Trophoblast cell (in vitro differentiated cells and primary cell): ENCODE results near the gene CNKSR3.

ENCODE experiments used
- DNase-seq, 2 donors: peaks; one replicate each; pipeline ENCODE4 v3.0.0-alpha.2; 2016
- H2AFZ ChIP-seq: 2 replicates; pipeline ENCODE4 v1.6.1; 2013; ENCODE audit warnings: low read length, moderate library complexity, mild to moderate bottlenecking; ENCODE audit not compliant: insufficient read depth, poor library complexity
- H2AK5ac ChIP-seq: 2 replicates; pipeline ENCODE4 v1.6.1; 2013; ENCODE audit warnings: mild to moderate bottlenecking, low read length
- H2BK120ac ChIP-seq: 2 replicates; pipeline ENCODE4 v1.6.1; 2013; ENCODE audit warnings: low read length, mild to moderate bottlenecking, moderate library complexity; ENCODE audit not compliant: insufficient read depth, poor library complexity
- H2BK12ac ChIP-seq: 2 replicates; pipeline ENCODE4 v1.6.1; 2013; ENCODE audit warnings: mild to moderate bottlenecking, low read length, moderate library complexity
- H2BK5ac ChIP-seq: 2 replicates; pipeline ENCODE4 v1.6.1; 2013; ENCODE audit warnings: low read length, low read depth, moderate library complexity, mild to moderate bottlenecking; ENCODE audit not compliant: poor library complexity
- H3K14ac ChIP-seq: 2 replicates; pipeline ENCODE4 v1.6.1; 2013; ENCODE audit warnings: mild to moderate bottlenecking, low read length
- H3K18ac ChIP-seq: 2 replicates; pipeline ENCODE4 v1.6.1; 2013; ENCODE audit warnings: mild to moderate bottlenecking, low read length
- H3K23ac ChIP-seq: 2 replicates; pipeline ENCODE4 v1.6.1; 2013; ENCODE audit warnings: low read length
- H3K27ac ChIP-seq: 2 replicates; pipeline ENCODE4 v1.5.1; 2013; ENCODE audit warnings: low read depth, mild to moderate bottlenecking, inconsistent platforms, low read length, moderate library complexity
- H3K27me3 ChIP-seq: 2 replicates; pipeline ENCODE4 v1.6.1; 2013; ENCODE audit warnings: inconsistent platforms, mild to moderate bottlenecking, low read length, moderate library complexity; ENCODE audit not compliant: insufficient read depth
- H3K36me3 ChIP-seq, 2 experiments: 1 replicate in 1 of 2; 2 replicates in 1 of 2; pipeline ENCODE4 v1.6.1; 2013; ENCODE audit warnings: low read length in 2 of 2, mild to moderate bottlenecking in 2 of 2, moderate library complexity in 1 of 2; ENCODE audit not compliant: insufficient read depth in 2 of 2, control insufficient read depth in 1 of 2
- H3K4ac ChIP-seq: 2 replicates; pipeline ENCODE4 v1.6.1; 2013; ENCODE audit warnings: low read depth, mild to moderate bottlenecking, low read length, moderate library complexity
- H3K4me1 ChIP-seq, 2 experiments: 1 replicate in 1 of 2; 2 replicates in 1 of 2; pipeline ENCODE4 v1.6.1; 2013; ENCODE audit warnings: low read length in 2 of 2, mild to moderate bottlenecking in 2 of 2, moderate library complexity in 1 of 2; ENCODE audit not compliant: insufficient read depth in 2 of 2, control insufficient read depth in 1 of 2
- H3K4me2 ChIP-seq: 2 replicates; pipeline ENCODE4 v1.6.1; 2013; ENCODE audit warnings: inconsistent platforms, mild to moderate bottlenecking, low read length, moderate library complexity
- H3K4me3 ChIP-seq: 2 replicates; pipeline ENCODE4 v1.5.1; 2013; ENCODE audit warnings: mild to moderate bottlenecking, low read depth, low read length, inconsistent platforms
- H3K79me1 ChIP-seq: one replicate; pipeline ENCODE4 v1.6.1; 2013; ENCODE audit warnings: low read length
- H3K79me2 ChIP-seq: 2 replicates; pipeline ENCODE4 v1.6.1; 2013; ENCODE audit warnings: low read length, mild to moderate bottlenecking; ENCODE audit not compliant: control insufficient read depth, insufficient read depth, poor library complexity
- H3K9ac ChIP-seq: 2 replicates; pipeline ENCODE4 v1.6.1; 2013; ENCODE audit warnings: mild to moderate bottlenecking, low read length
- H3K9me3 ChIP-seq: 2 replicates; pipeline ENCODE4 v1.6.1; 2013; ENCODE audit warnings: low read depth, mild to moderate bottlenecking, control low read depth, inconsistent platforms, low read length; ENCODE audit not compliant: insufficient read depth
- H4K12ac ChIP-seq: 2 replicates; pipeline ENCODE4 v1.6.1; 2013; ENCODE audit warnings: low read depth, mild to moderate bottlenecking, low read length, moderate library complexity
- H4K8ac ChIP-seq: 2 replicates; pipeline ENCODE4 v1.6.1; 2013; ENCODE audit warnings: low read depth, mild to moderate bottlenecking, low read length, moderate library complexity
- H4K91ac ChIP-seq: one replicate; pipeline ENCODE4 v1.6.1; 2013; ENCODE audit warnings: low read depth, mild to moderate bottlenecking, low read length, moderate library complexity
- WGBS: extraction: QIAGEN DNeasy Blood & Tissue Kit; methylation state at CpG from one replicate; pipeline ENCODE4 v1.1.7; 2013; ENCODE audit warnings: missing lambda C conversion rate; ENCODE audit not compliant: insufficient read length, insufficient coverage; ENCODE audit errors: extremely low coverage; 5-methylcytosine and 5-hydroxymethylcytosine counted together

Gene CNKSR3

GRCh38 chr6:154352898-154353585 lies 157.4 kb downstream of the CNKSR3 start:
- Histone ChIP-seq H2AK5ac (no peak overlapping the region), H4K91ac (no peak overlapping the region), H4K12ac (no peak overlapping the region), H3K9ac (no peak overlapping the region), H2BK12ac (no peak overlapping the region), H3K23ac (no peak overlapping the region), H3K14ac (no peak overlapping the region), H2BK5ac (no peak overlapping the region), H3K79me1 (no peaks in the 10 kb centered on the region), H3K79me2 (no peaks in the 10 kb centered on the region), H3K27me3 (no peaks in the 10 kb centered on the region), H3K36me3 (no peaks in the 10 kb centered on the region), H3K27ac (no peak overlapping the region), H2BK120ac (no peak overlapping the region), H3K4me2 (no peak overlapping the region), H3K9me3 (peaks cover 1% of the 10 kb centered on the region), H3K4ac (no peak overlapping the region), H2AFZ (no peak overlapping the region), H3K4me1 (no peaks in the 10 kb centered on the region), H3K18ac (no peak overlapping the region), H3K4me3 (no peak overlapping the region), H4K8ac (no peak overlapping the region)
- DNase-seq, result no peak
- WGBS, result no CpG with 5 or more reads among the region's 15 CpGs

GRCh38 chr6:154350293-154350692 lies 160.2 kb downstream of the CNKSR3 start:
- no peaks in the 10 kb centered on the region for H3K4me1 ChIP-seq
- no peak overlapping the region for H3K4me3 ChIP-seq
- H3K27me3 ChIP-seq, result no peaks in the 10 kb centered on the region
- no peak overlapping the region for H4K8ac ChIP-seq
- no CpG with 5 or more reads among the region's 3 CpGs for WGBS
- no peaks in the 10 kb centered on the region for H3K36me3 ChIP-seq
- H4K12ac ChIP-seq, result no peak overlapping the region
- H3K23ac ChIP-seq, result no peak overlapping the region
- H3K9ac ChIP-seq, result no peak overlapping the region
- H2AK5ac ChIP-seq, result no peak overlapping the region
- H3K27ac ChIP-seq, result no peak overlapping the region
- H3K14ac ChIP-seq, result no peak overlapping the region
- H3K9me3 ChIP-seq, result peaks cover 1% of the 10 kb centered on the region
- no peaks in the 10 kb centered on the region for H3K79me2 ChIP-seq
- no peak overlapping the region for H3K18ac ChIP-seq
- no peak overlapping the region for H2AFZ ChIP-seq
- H4K91ac ChIP-seq, result no peak overlapping the region
- H2BK120ac ChIP-seq, result no peak overlapping the region
- no peak for DNase-seq
- no peak overlapping the region for H3K4ac ChIP-seq
- H2BK5ac ChIP-seq, result no peak overlapping the region
- no peaks in the 10 kb centered on the region for H3K79me1 ChIP-seq
- H3K4me2 ChIP-seq, result no peak overlapping the region
- no peak overlapping the region for H2BK12ac ChIP-seq

- peaks cover 1% of the 10 kb centered on the region for H3K9me3 ChIP-seq
- H3K4ac ChIP-seq, result no peak overlapping the region
- no peak overlapping the region for H3K18ac ChIP-seq
- H2BK12ac ChIP-seq, result no peak overlapping the region
- no peak overlapping the region for H2AK5ac ChIP-seq
- whole genome bisulfite sequencing, result no CpG with 5 or more reads among the region's 6 CpGs
- no peak overlapping the region for H2BK5ac ChIP-seq
- no peak for DNase-seq
- no peak overlapping the region for H3K4me2 ChIP-seq
- H3K27me3 ChIP-seq, result no peaks in the 10 kb centered on the region
- no peak overlapping the region for H3K27ac ChIP-seq
- H3K14ac ChIP-seq, result no peak overlapping the region
- H3K79me2 ChIP-seq, result no peaks in the 10 kb centered on the region
- no peak overlapping the region for H3K4me3 ChIP-seq
- H4K8ac ChIP-seq, result no peak overlapping the region
- H2BK120ac ChIP-seq, result no peak overlapping the region
- no peak overlapping the region for H2AFZ ChIP-seq
- peaks cover 4% of the 10 kb centered on the region in 2 experiments for H3K4me1 ChIP-seq
- no peak overlapping the region for H3K23ac ChIP-seq
- H3K9ac ChIP-seq, result no peak overlapping the region
- no peak overlapping the region for H4K12ac ChIP-seq
- H3K36me3 ChIP-seq, result no peaks in the 10 kb centered on the region
- no peak overlapping the region for H4K91ac ChIP-seq
- peaks cover 3% of the 10 kb centered on the region for H3K79me1 ChIP-seq
Observed at GRCh38 chr6:154347981-154348380, 162.5 kb downstream of the CNKSR3 start.

- Histone ChIP-seq H2BK5ac (no peak overlapping the region), H3K4me2 (no peak overlapping the region), H3K79me1 (peaks cover 8% of the 10 kb centered on the region), H3K4ac (no peak overlapping the region), H3K4me1 (peaks cover 6 to 9% of the 10 kb centered on the region in 2 experiments), H2AFZ (no peak overlapping the region), H2BK120ac (no peak overlapping the region), H3K9me3 (no peaks in the 10 kb centered on the region), H3K27ac (no peak overlapping the region), H3K23ac (no peak overlapping the region), H3K18ac (no peak overlapping the region), H4K91ac (no peak overlapping the region), H3K36me3 (no peaks in the 10 kb centered on the region), H3K27me3 (no peaks in the 10 kb centered on the region), H3K4me3 (no peak overlapping the region), H2BK12ac (no peak overlapping the region), H2AK5ac (no peak overlapping the region), H4K8ac (no peak overlapping the region), H3K14ac (no peak overlapping the region), H3K79me2 (peaks cover 2% of the 10 kb centered on the region), H3K9ac (no peak overlapping the region), H4K12ac (no peak overlapping the region)
- DNase-seq, result no peak
- WGBS, result no CpG with 5 or more reads among the region's 4 CpGs
Observed at GRCh38 chr6:154345811-154346210, 164.7 kb downstream of the CNKSR3 start.
